DLD1 (cell line): ENCODE data around the gene TMC8.
"Not testable (repeated sequence)": the region's sequence is repeated elsewhere in the genome, so short reads cannot be mapped to it uniquely, and the experiment has no call there.

ENCODE experiments used
- in situ Hi-C: cut with HindIII; loops from 2 replicates; pipeline ENCODE4 v1.10.0; 2017; ENCODE audit warnings: low sequenced_read_pairs

TMC8 gene

GRCh38 chr17:78147315-78147998 is 16.9 kb downstream of the TMC8 start:
- in situ Hi-C loops = no loop called here

- in situ Hi-C loops = no loop called here
Measured at GRCh38 chr17:78148286-78149016, 17.9 kb downstream of the TMC8 start.

DNA sequence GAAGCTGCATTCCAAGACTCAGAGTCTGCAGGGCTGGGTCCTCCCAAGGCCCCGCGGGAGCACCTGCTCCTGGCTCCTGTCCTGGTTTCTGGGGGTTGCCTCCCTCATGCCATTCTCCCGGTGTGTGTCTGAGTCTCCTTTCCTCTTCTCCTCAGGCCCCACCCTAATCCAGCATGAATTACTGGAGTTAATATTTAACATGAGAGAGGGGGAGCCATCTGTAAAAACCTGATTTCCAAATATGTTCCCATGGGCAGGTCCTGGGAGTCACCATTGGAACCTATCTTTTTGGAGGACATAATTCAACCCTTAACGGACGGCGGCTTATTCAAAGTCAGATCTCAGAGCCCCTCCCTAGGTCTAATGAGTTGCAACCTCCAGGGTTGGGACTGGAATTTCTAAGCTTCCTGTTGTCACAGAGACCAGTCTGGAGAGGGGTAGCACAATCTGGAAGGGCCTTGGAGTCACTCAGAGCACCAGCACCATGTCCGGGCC is 21.0 kb downstream of the TMC8 start:
- in situ Hi-C loops = no loop called here

DNA sequence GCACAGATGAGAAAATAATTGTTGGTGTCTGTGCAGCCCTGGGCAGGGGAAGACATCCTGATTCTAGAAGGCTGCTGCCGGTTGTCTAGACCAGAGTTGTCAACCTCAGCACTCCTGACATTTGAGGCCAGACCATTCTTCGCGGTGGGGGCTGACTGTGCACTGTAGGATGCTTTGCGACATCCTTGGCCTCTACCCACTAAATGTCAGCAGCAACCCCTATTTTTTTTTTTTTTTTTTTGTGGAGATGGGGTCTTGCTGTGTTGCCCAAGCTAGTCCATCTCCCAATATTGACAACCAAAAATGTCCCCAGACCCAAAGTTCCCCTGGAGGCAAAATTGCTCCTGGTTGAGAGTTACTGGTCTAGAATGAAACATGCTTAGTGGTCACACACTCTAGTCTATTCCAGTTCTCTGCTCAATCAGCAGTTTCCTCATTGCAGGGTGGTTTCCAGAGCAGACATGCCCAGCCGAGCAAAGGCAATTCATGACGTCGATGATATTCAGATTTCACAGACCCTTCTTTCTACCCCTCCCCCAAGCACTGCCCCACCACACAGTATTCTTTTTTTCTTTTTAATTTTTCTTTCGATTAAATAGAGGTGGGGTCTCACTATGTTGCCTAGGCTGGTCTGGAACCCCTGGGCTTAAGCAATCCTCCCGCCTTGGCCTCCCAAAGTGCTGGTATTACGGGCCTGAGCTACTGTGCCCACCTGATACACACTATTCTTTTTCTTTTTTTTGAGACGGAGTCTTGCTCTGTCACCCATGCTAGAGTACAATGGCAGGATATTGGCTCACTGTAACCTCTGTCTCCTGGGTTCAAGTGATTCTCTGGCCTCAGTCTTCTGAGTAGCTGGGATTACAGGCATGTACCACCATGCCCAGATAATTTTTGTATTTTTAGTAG is 24.6 kb downstream of the TMC8 start:
- in situ Hi-C loops = no loop called here

- in situ Hi-C loops = no loop called here
Measured at GRCh38 chr17:78159575-78160158, 29.1 kb downstream of the TMC8 start.

- in situ Hi-C loops = no loop called here
Measured at GRCh38 chr17:78163881-78164747, 33.5 kb downstream of the TMC8 start.

DNA sequence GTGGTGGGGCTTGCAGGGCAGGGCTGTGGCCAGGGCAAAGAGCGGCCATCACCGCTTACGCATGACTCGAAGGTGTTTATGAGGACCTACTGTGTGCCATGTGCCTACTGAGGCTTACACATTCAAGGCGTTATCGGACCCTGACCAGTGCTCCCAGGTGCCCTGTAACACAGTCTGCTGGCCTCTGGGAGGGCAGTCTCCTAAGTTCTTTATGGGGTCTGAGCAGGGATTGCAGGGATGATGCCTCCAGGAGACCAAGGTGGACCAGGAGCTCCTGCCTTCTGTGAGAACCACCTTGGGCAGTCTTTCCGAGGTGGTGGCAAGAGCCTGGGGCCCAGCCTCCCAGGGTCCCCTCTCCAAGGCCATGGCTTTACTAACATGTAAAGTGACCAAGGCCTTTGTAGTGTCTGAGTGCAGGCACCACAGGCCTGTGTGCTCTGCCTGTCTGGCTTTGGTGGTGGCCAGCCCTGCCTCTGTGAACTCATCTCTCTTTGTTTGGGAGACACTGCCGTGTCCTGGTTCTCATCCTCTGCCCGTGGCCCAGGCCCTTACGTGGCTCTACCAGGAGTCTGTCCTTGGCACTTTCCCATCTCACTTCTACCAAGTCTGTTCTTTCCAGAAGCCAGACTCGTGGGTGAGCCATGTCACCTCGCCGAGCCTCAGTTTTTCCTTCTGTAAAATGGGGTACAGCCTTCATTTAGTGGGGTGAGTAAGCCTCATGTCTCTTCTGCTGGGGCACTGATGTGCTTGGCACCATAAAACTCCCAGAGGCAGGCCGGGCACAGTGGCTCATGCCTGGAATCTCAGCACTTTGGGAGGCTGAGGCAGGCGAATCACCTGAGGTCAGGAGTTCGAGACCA is 34.4 kb downstream of the TMC8 start:
- in situ Hi-C loops = no loop called here

DNA sequence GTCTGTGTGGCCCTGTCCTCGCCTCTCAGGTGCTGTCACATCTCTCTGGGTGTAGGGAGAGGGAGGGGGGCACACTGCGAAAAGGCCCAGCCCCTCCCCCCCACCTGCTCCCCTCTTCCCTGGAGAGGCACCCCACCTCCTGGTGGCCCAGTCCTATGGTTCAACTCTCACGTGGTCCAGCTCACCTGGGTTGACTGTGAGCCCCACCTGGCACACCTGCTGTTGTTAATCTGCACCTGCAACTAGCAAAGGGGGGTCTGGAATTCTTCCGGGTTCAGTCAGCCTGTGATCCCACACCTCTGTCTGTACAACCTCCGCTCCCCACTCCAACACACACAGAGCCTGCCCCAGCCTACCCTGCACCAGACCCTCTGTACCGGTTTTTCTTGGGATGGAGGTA is 35.8 kb downstream of the TMC8 start:
- in situ Hi-C loops = no loop called here

- in situ Hi-C loops = no loop called here
Measured at GRCh38 chr17:78168242-78168902, 37.8 kb downstream of the TMC8 start, which contains the start of gene SYNGR2. SYNGR2 (plus strand) TSS chr17:78168581; CDS start chr17:78168617, 36 bp downstream.

GRCh38 chr17:78168903-78169793 is 38.6 kb downstream of the TMC8 start:
- in situ Hi-C loops = no loop called here

- in situ Hi-C loops = no loop called here
Measured at GRCh38 chr17:78170692-78171590, 40.4 kb downstream of the TMC8 start.

DNA sequence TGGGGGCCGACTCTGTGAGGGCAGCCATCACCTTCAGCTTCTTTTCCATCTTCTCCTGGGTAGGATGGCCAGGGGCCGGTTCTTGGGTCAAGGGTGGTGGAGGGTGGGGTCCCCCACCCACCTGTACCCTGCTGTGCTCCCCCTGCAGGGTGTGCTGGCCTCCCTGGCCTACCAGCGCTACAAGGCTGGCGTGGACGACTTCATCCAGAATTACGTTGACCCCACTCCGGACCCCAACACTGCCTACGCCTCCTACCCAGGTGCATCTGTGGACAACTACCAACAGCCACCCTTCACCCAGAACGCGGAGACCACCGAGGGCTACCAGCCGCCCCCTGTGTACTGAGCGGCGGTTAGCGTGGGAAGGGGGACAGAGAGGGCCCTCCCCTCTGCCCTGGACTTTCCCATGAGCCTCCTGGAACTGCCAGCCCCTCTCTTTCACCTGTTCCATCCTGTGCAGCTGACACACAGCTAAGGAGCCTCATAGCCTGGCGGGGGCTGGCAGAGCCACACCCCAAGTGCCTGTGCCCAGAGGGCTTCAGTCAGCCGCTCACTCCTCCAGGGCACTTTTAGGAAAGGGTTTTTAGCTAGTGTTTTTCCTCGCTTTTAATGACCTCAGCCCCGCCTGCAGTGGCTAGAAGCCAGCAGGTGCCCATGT is 41.1 kb downstream of the TMC8 start:
- in situ Hi-C loops = not testable (repeated sequence)

- in situ Hi-C loops = no loop called here
Measured at GRCh38 chr17:78172249-78173051, 41.9 kb downstream of the TMC8 start.

DNA sequence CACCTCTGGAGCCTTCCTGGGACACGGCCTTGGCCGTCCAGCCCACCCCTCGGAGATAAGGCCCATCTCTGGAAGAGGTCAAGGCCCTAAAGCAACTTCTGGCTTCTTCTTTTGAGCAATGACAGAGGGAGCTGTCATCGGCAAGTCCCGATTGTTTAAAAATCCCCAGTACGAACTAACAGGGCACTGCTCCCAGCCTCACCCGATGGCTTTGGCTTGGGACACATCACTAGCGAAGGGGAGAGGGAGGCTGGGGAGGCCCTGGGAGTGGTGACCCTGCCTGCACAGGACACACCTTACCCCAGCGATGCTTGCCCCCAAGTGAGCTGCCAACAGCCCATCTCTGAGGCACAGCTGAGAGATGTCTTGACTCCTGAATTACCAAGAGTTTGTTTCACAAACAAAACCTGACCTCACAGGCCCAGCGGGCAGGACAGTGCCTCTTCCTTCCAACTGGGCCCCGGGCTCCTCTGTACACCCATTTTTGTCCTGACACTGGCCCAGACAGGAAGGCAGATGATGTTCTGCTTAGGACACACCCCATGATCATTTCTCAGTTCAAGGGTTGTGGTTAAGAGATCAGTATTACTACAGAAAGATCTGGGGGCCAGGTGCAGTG is 42.6 kb downstream of the TMC8 start:
- in situ Hi-C loops = no loop called here
